NK-92 (cell line): Measurements from ENCODE around the gene PNPLA1.
"Not testable (repeated sequence)": the region's sequence is repeated elsewhere in the genome, so short reads cannot be mapped to it uniquely, and the experiment has no call there.

ENCODE experiments used
- DNase-seq: peaks from one replicate; lab custom pipeline; 2025; ENCODE audit not compliant: unreplicated experiment; lab: John Stamatoyannopoulos, UW

PNPLA1 gene

GRCh38 chr6:36333171-36333895 lies 63.5 kb downstream of the PNPLA1 start:
- no peak for DNase-seq

GRCh38 chr6:36333931-36334725 lies 64.3 kb downstream of the PNPLA1 start:
- DNase-seq, result no peak

DNA sequence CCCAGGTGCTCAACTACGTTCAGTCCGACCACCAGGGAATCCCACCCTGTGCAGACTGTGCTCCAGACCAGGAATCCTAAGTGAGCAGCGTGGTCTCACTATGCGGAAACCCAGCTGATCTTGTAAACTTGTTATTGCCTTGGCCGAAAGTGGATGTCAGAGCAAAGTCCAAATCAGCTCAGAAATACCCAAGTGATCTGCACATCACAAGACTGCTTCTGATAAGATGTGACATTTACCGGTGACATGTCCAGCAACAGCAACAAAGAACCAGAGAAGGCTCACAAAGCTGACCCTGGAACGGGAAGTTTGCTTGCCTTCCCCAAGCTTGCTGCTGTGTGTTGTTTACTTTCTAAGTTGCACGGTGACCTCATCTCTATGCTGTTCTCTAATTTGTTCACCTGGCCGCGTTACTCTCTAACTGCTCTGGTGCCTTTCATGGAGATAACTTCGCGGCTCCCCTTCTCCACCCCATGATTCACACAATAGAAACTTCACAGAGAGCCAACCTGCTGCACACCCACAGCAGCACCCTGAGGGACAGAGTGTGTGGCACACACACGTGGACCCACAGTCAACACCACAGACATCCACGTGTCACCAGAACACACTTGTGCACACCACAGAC lies 65.1 kb downstream of the PNPLA1 start:
- no peak for DNase-seq

- no peak for DNase-seq
Observed at GRCh38 chr6:36335465-36336207, 65.8 kb downstream of the PNPLA1 start.

- DNase-seq, result no peak
Observed at GRCh38 chr6:36336208-36336710, 66.4 kb downstream of the PNPLA1 start.

DNA sequence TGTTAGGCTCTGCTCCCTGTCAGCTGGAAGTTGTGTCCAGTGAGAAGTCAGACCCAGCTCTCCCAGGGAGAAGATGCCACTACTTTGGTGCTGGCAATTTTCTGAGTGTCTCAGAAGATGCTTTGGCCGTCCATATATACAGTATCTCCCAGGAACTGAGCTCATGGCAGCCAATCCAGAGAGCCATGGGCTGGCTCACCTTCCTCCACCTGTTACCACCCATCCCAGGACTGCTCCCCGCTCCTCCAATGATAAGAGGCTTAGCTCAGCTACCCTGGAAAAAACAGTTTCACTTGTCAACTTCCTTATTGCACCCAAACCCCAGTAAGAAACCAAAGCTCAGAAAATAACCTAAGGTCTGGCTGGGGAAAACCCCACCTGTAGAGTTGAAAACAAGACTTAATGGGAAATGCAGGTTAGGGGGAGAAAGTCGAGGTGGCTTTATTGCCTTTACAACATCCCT lies 67.0 kb downstream of the PNPLA1 start, which contains the start of gene BNIP5:
Gene BNIP5 (minus strand): TSS at position 110 of the 463 bp plus-strand sequence. CDS start 6,198 bp downstream, outside the sequence.
- no peak for DNase-seq

- no peak for DNase-seq
Observed at GRCh38 chr6:36337814-36338213, 68.0 kb downstream of the PNPLA1 start.

- DNase-seq, result not testable (repeated sequence)
Observed at GRCh38 chr6:36338223-36338622, 68.4 kb downstream of the PNPLA1 start.

DNA sequence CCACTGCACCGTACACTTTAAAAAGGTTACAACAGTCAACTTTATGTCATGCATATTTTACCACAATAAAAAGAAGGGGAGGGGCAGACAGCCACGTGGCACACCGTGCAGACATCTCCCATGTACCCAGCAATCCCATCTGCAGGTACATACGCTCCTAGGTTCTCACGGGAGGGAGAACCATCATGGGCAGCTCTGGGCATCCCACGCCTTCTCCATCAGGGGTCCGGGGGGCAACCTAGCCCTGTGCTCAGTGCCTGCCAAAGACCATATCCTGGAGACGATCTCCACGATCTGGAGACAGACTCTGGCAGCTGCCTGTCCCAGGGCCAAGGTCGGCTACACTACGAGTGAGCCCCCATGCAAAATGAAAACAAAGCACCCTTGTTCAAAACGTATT lies 69.3 kb downstream of the PNPLA1 start:
- DNase-seq, result no peak

DNA sequence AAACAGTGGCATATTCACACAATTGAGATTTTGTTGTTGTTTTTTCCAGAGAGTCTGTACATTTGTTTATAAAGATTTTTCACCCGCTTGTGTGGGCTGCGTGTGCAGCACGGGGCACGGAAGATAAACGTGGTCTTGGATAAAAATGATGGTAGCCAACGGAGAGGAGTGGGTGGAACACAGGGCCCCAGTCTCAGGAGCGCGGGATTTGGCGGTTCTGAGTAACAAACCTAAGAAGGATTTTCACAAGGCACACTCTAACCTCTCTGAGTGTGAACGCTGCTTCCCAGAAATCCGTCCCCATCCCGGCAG lies 70.4 kb downstream of the PNPLA1 start:
- no peak for DNase-seq

DNA sequence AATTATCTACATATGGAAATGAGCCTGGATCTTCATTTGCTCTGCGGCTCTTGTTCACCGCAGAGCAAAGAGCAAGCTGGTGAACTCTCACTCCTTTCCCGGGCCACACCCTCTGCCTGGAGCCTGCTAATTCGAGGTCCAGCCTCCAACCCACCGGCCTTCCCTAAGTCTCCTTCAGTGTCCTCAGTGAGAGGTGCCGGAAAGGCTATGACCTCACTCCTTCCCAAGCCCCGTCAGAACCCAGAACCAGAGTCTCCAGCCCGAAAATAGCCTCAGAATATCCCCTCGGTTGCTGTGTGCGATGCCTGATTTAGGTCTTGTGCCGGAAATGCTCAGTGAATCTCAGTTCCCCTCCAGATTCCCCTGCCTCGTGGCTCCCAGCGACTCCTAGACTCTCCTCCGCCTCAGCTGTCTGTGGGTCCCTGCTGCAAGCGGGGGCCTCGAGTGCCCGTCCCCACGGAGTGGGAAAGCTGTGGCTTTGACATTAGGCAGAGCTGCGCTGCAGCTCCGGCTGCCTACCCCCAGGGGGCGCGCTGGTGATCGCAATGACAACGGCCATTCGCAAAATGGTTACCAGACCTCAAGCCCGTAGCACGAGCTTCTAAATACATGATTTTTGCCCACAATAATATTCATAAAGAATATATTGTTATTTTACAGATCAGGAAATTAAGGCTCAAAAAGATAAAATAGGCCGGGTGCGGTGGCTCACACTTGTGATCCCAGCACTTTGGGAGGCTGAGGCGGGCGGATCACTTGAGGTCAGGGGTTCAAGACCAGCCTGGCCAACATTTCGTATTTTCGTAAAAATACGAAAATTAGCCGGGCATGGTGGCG lies 71.0 kb downstream of the PNPLA1 start:
- no peak for DNase-seq

DNA sequence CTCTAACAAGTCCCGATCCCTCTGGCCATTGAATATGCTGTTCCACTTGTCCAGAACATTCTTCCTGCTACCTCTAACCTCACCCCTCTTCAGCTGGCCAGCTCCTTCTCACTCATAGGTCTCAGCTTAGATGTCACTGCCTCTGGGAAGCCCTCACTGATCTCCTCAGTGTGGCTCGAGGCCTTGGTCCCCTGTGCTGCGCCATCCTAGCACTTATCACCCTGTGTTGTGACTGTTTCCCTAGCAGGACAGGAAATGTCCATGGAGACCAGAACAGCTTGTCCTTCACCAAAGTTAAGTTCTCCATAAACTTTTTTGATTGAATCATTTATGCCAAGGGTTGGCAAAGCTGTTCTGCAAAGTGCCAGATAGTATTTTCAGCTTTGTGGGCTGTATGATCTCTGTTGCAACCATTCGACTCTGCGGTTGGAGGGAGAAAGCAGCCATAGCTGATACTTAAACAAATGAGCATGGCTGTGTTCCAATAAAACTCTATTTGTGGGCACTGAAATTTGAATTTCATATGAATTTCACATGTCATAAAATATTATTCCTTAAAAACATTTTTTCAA lies 73.3 kb downstream of the PNPLA1 start:
- DNase-seq, result no peak

GRCh38 chr6:36345681-36346466 lies 76.0 kb downstream of the PNPLA1 start:
- DNase-seq, result no peak

- no peak for DNase-seq
Observed at GRCh38 chr6:36346486-36347273, 76.8 kb downstream of the PNPLA1 start.

- DNase-seq, result no peak
Observed at GRCh38 chr6:36347621-36348020, 77.8 kb downstream of the PNPLA1 start.

GRCh38 chr6:36349240-36349639 lies 79.4 kb downstream of the PNPLA1 start:
- DNase-seq, result no peak

DNA sequence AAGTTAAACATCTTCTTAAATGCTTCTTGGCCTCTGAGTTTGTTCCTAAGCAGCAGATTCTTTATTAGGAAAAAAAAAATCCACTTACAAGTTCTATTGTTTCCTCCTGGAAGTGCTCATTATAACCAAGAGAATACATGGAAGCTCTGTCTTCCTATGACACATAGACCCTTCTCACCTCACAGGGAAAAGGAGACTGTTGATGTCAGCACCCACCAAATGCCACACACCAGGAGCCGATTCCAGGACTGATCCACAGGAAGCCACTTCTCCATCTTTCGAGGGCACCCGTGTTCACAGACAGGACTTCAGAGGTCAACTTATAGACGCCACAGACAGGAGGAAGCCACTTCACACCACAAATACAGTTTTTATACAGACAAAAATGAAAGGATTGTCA lies 80.2 kb downstream of the PNPLA1 start:
- DNase-seq, result no peak
